Uterus (tissue), 4 donors: ENCODE measurements around the gene PLD2. TPM values are rescaled to one million over a fixed set of nuclear protein-coding genes. Genes with fewer than 3 reads are reported as not detected.
A peak's percentile ranks its signal among the peaks of the same experiment; 100 is the strongest.

Experiments used
- DNase-seq, 2 donors: peaks; one replicate each; pipeline ENCODE4 v3.0.0-alpha.2; 2019 to 2020
- H3K27ac ChIP-seq, 2 donors: fragments of 200-600 bp; sonication (generic); 1 replicate in 1 of 2; 2 replicates in 1 of 2; pipeline ENCODE4 v1.5.1; 2016 to 2018
- H3K27me3 ChIP-seq, 2 donors: fragments of 200-600 bp; sonication (generic); one replicate each; pipeline ENCODE4 v1.5.1; 2018 to 2019; ENCODE audit warnings: control low read depth in 1 of 2
- H3K36me3 ChIP-seq, 2 donors: fragments of 200-600 bp; sonication (generic); one replicate each; pipeline ENCODE4 v1.5.1; 2019; ENCODE audit warnings: control low read depth in 1 of 2
- H3K4me1 ChIP-seq, 2 donors: fragments of 200-600 bp; sonication (generic); one replicate each; pipeline ENCODE4 v1.5.1; 2018 to 2019; ENCODE audit warnings: control low read depth in 1 of 2
- H3K4me3 ChIP-seq, 2 donors: fragments of 200-600 bp; sonication (generic); 1 replicate in 1 of 2; 2 replicates in 1 of 2; pipeline ENCODE4 v1.5.1; 2018 to 2019; ENCODE audit warnings: mild to moderate bottlenecking in 1 of 2
- H3K9me3 ChIP-seq, 2 donors: fragments of 200-600 bp; sonication (generic); one replicate each; pipeline ENCODE4 v1.5.1; 2019; ENCODE audit warnings: control low read depth in 1 of 2
- CTCF ChIP-seq, 4 experiments: fragments of 200-600 bp in 2 of 4; fragments of 450-650 bp in 2 of 4; sonication (generic) in 2 of 4; IDR thresholded peaks; one replicate each; pipeline ENCODE4 v1.5.1; 2016 to 2019; ENCODE audit warnings: antibody characterized with exemption in 4 of 4, mild to moderate bottlenecking in 2 of 4, moderate library complexity in 1 of 4
- POLR2A ChIP-seq, 2 donors: fragments of 450-650 bp; IDR thresholded peaks; one replicate each; pipeline ENCODE4 v1.6.1; 2016; ENCODE audit warnings: antibody characterized with exemption in 2 of 2, mild to moderate bottlenecking in 1 of 2, moderate library complexity in 1 of 2
- intact Hi-C: fragments of 100-400 bp; cut with DNase I; formaldehyde crosslinking; loops from one replicate; pipeline ENCODE4 v1.15.1; 2023; ENCODE audit warnings: low total_unique reads
- total RNA-seq, 4 donors: library from RNA; depleted of rRNA in 3 of 4; stranded (reverse); fragments of >200 nt in 3 of 4; gene quantifications; one replicate each; pipeline versions ENCODE4 v1.1.0 to v1.2.4, GENCODE V29; 2014 to 2023
- donor health status: DM: yes; HTN: yes; CAD: no.

Gene PLD2
- total RNA-seq, 4 donors from 2014 or later = 10.0 to 54.3 (median 25.1) TPM

DNA sequence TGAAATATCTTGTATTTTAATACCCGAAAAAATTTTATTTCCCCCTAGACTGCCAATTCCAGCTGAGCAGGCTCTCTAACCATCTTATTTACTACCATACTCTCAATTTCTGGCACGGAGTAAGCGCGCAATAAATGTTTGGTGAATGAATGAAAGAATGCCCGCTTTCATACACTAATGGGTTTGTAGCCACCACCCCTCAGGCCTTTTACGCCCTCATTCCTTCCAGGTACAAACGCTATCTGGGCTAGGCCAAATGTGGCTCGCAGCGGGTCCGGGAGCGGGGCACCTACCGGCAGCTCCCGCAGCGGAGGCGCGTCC lies 536 bp upstream of the PLD2 start:
- intact Hi-C loops = no loop called here
- Histone ChIP-seq H3K27me3 (no peaks in the 10 kb centered on the region), H3K36me3 (no peaks in the 10 kb centered on the region), H3K4me1 (peaks cover 0 to 10% of the 10 kb centered on the region in 2 donors), H3K9me3 (no peaks in the 10 kb centered on the region), H3K27ac (peak overlapping the region; percentile 74 to 82), H3K4me3 (peak overlapping the region; percentile 57 to 73)
- TF ChIP-seq POLR2A (IDR thresholded peaks at IDR 0.05) = no peak
- TF ChIP-seq CTCF (IDR thresholded peaks at IDR 0.05) = no peak
- no peak for DNase-seq

- peak overlapping the region; percentile 74 to 82 for H3K27ac ChIP-seq
- DNase-seq = no peak
- H3K9me3 ChIP-seq = no peaks in the 10 kb centered on the region
- no peaks in the 10 kb centered on the region for H3K36me3 ChIP-seq
- intact Hi-C loops = no loop called here
- no peak for TF ChIP-seq POLR2A (IDR thresholded peaks at IDR 0.05)
- TF ChIP-seq CTCF (IDR thresholded peaks at IDR 0.05) = no peak
- H3K4me3 ChIP-seq = peak overlapping the region; percentile 57 to 73
- H3K27me3 ChIP-seq = no peaks in the 10 kb centered on the region
- peaks cover 0 to 10% of the 10 kb centered on the region in 2 donors for H3K4me1 ChIP-seq
These were observed 839 bp downstream of the PLD2 start for GRCh38 chr17:4807605-4808377.

DNA sequence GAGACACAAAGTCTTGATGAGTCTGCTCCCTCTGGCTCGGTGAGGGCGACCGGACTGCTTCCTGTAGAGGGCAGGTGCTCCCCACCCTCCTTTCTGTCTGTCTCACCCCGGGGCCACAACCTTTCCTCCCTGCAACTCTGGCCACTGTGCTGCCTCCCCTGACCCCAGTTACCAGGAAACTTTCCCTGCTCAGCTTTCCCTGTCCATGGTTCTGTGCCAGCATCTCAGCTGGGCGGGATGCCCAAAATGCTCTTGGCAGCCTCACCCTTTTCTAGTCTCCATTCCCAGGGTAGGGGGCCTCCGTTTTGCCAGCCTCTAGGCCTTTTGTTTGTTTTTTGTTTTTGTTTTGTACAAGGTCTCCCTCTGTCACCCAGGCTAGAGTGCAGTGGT lies 1.4 kb downstream of the PLD2 start:
- H3K27me3 ChIP-seq = no peaks in the 10 kb centered on the region
- no peaks in the 10 kb centered on the region for H3K9me3 ChIP-seq
- H3K4me1 ChIP-seq = peaks cover 0 to 10% of the 10 kb centered on the region in 2 donors
- TF ChIP-seq CTCF (IDR thresholded peaks at IDR 0.05) = no peak
- no peak for TF ChIP-seq POLR2A (IDR thresholded peaks at IDR 0.05)
- intact Hi-C loops = no loop called here
- DNase-seq = peak; percentile 41 to 60
- peak overlapping the region in 1 of 2 donors; percentile 74 for H3K27ac ChIP-seq
- H3K4me3 ChIP-seq = no peak overlapping the region
- no peaks in the 10 kb centered on the region for H3K36me3 ChIP-seq

- H3K9me3 ChIP-seq = no peaks in the 10 kb centered on the region
- TF ChIP-seq CTCF (IDR thresholded peaks at IDR 0.05) = no peak
- intact Hi-C loops = no loop called here
- H3K36me3 ChIP-seq = no peaks in the 10 kb centered on the region
- DNase-seq = no peak
- H3K27me3 ChIP-seq = no peaks in the 10 kb centered on the region
- H3K27ac ChIP-seq = no peak overlapping the region
- no peak overlapping the region for H3K4me3 ChIP-seq
- peaks cover 0 to 10% of the 10 kb centered on the region in 2 donors for H3K4me1 ChIP-seq
These were observed 3.8 kb downstream of the PLD2 start for GRCh38 chr17:4810696-4811290.

DNA sequence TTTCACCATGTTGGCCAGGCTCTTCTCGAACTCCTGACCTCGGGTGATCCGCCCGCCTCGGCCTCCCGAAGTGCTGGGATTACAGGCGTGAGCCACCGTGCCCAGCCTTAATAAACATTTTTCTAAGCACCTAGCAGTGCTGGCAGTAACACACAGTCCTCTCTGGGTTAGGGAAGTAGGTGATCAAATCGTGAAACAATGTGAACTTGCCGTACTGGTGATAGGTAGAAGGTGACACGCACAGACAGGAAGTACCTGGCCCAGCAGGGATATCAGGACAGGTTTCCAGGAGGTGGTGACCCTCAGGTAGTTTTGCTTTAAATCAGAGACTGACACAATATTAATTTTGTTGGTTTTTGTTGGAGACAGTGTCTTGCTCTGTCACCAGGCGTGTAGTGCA lies 4.5 kb downstream of the PLD2 start:
- H3K4me1 ChIP-seq = peaks cover 0 to 10% of the 10 kb centered on the region in 2 donors
- no peaks in the 10 kb centered on the region for H3K36me3 ChIP-seq
- intact Hi-C loops = no loop called here
- no peak overlapping the region for H3K27ac ChIP-seq
- H3K27me3 ChIP-seq = no peaks in the 10 kb centered on the region
- DNase-seq = no peak
- no peak overlapping the region for H3K4me3 ChIP-seq
- H3K9me3 ChIP-seq = no peaks in the 10 kb centered on the region
- no peak for TF ChIP-seq CTCF (IDR thresholded peaks at IDR 0.05)
- no peak for TF ChIP-seq POLR2A (IDR thresholded peaks at IDR 0.05)
